H9 (cell line): Measurements from ENCODE around the gene FHOD3. TPM values are rescaled to one million over a fixed set of nuclear protein-coding genes. Genes with fewer than 3 reads are reported as not detected.

ENCODE experiments used
- DNase-seq: peaks from one replicate; pipeline ENCODE4 v3.0.0-alpha.2; 2017
- H2AFZ ChIP-seq: one replicate; pipeline ENCODE4 v1.6.1; 2013; ENCODE audit warnings: mild to moderate bottlenecking, low read length, control low read depth, moderate library complexity
- H2AK5ac ChIP-seq: 2 replicates; pipeline ENCODE4 v1.6.1; 2013; ENCODE audit warnings: low read length, control low read depth, mixed read lengths; ENCODE audit not compliant: insufficient read length
- H2BK120ac ChIP-seq: one replicate; pipeline ENCODE4 v1.6.1; 2013; ENCODE audit warnings: low read depth, mild to moderate bottlenecking, low read length, control low read depth, inconsistent platforms; ENCODE audit not compliant: poor library complexity, severe bottlenecking
- H2BK12ac ChIP-seq: 2 replicates; pipeline ENCODE4 v1.6.1; 2013; ENCODE audit warnings: low read length, control low read depth, mixed read lengths, low read depth; ENCODE audit not compliant: insufficient read length
- H2BK15ac ChIP-seq: 2 replicates; pipeline ENCODE4 v1.6.1; 2013; ENCODE audit warnings: low read depth, low read length, control low read depth
- H2BK20ac ChIP-seq: one replicate; pipeline ENCODE4 v1.6.1; 2013; ENCODE audit warnings: low read depth, mild to moderate bottlenecking, low read length, control low read depth, inconsistent platforms; ENCODE audit not compliant: poor library complexity, severe bottlenecking
- H2BK5ac ChIP-seq: 2 replicates; pipeline ENCODE4 v1.6.1; 2013; ENCODE audit warnings: low read length, control low read depth, mixed read lengths; ENCODE audit not compliant: insufficient read length
- H3K14ac ChIP-seq: 2 replicates; pipeline ENCODE4 v1.6.1; 2013; ENCODE audit warnings: low read length, control low read depth; ENCODE audit not compliant: insufficient read depth
- H3K18ac ChIP-seq: 2 replicates; pipeline ENCODE4 v1.6.1; 2013; ENCODE audit warnings: low read depth, mild to moderate bottlenecking, mixed read lengths, low read length, control low read depth; ENCODE audit not compliant: insufficient read length
- H3K23ac ChIP-seq: 2 replicates; pipeline ENCODE4 v1.6.1; 2013; ENCODE audit warnings: low read length, control low read depth, mixed read lengths, low read depth; ENCODE audit not compliant: insufficient read length
- H3K23me2 ChIP-seq: 2 replicates; pipeline ENCODE4 v1.6.1; 2013; ENCODE audit warnings: low read depth, mild to moderate bottlenecking, mixed read lengths, low read length, control low read depth; ENCODE audit not compliant: insufficient read length, poor library complexity, severe bottlenecking
- H3K27ac ChIP-seq: 2 replicates; pipeline ENCODE4 v1.5.1; 2013; ENCODE audit warnings: low read length, control low read depth, mixed read lengths, low read depth; ENCODE audit not compliant: insufficient read length
- H3K27me3 ChIP-seq: 2 replicates; pipeline ENCODE4 v1.6.1; 2013; ENCODE audit warnings: low read length, control low read depth, inconsistent platforms; ENCODE audit not compliant: insufficient read depth
- H3K4ac ChIP-seq: 2 replicates; pipeline ENCODE4 v1.6.1; 2013; ENCODE audit warnings: low read depth, mild to moderate bottlenecking, control low read depth, inconsistent platforms, low read length, moderate library complexity
- H3K4me1 ChIP-seq: 2 replicates; pipeline ENCODE4 v1.6.1; 2013; ENCODE audit warnings: low read length, control low read depth, inconsistent platforms; ENCODE audit not compliant: insufficient read depth
- H3K4me2 ChIP-seq: 2 replicates; pipeline ENCODE4 v1.6.1; 2013; ENCODE audit warnings: low read length, control low read depth, mixed read lengths; ENCODE audit not compliant: insufficient read length, insufficient read depth
- H3K56ac ChIP-seq: 2 replicates; pipeline ENCODE4 v1.6.1; 2013; ENCODE audit warnings: low read depth, mild to moderate bottlenecking, mixed read lengths, low read length, control low read depth; ENCODE audit not compliant: insufficient read length
- H3K79me1 ChIP-seq: 2 replicates; pipeline ENCODE4 v1.6.1; 2013; ENCODE audit warnings: low read depth, mild to moderate bottlenecking, moderate library complexity, low read length, control low read depth, inconsistent platforms; ENCODE audit not compliant: insufficient read depth, poor library complexity, severe bottlenecking
- H3K79me2 ChIP-seq: 2 replicates; pipeline ENCODE4 v1.6.1; 2013; ENCODE audit warnings: low read length, control low read depth, inconsistent platforms; ENCODE audit not compliant: insufficient read depth
- H3K9ac ChIP-seq: 2 replicates; pipeline ENCODE4 v1.6.1; 2013; ENCODE audit warnings: low read length, control low read depth, mixed read lengths; ENCODE audit not compliant: insufficient read length; ENCODE audit errors: extremely low read depth
- H3K9me3 ChIP-seq: one replicate; pipeline ENCODE4 v1.6.1; 2013; ENCODE audit warnings: low read depth, low read length, inconsistent platforms; ENCODE audit not compliant: control insufficient read depth
- H3T11ph ChIP-seq: one replicate; pipeline ENCODE4 v1.6.1; 2013; ENCODE audit warnings: mild to moderate bottlenecking, low read length, control low read depth, inconsistent platforms
- H4K20me1 ChIP-seq: one replicate; pipeline ENCODE4 v1.6.1; 2013; ENCODE audit not compliant: control insufficient read depth, insufficient read length, insufficient read depth
- H4K5ac ChIP-seq: 2 replicates; pipeline ENCODE4 v1.6.1; 2013; ENCODE audit warnings: low read depth, mild to moderate bottlenecking, mixed read lengths, low read length, control low read depth; ENCODE audit not compliant: insufficient read length
- H4K8ac ChIP-seq: replicated peaks from 2 replicates; pipeline ENCODE4 v1.6.1; 2013; ENCODE audit warnings: low read length, control low read depth, mixed read lengths, low read depth; ENCODE audit not compliant: insufficient read length
- H4K91ac ChIP-seq: 2 replicates; pipeline ENCODE4 v1.6.1; 2013; ENCODE audit warnings: low read depth, mild to moderate bottlenecking, moderate library complexity, mixed read lengths, low read length, control low read depth; ENCODE audit not compliant: insufficient read length
- H3K27ac Mint-ChIP-seq, 3 experiments: 2 replicates in 2 of 3; 3 replicates in 1 of 3; pipeline ENCODE4 v1.8.0; 2020 to 2021; ENCODE audit warnings: mixed read lengths in 3 of 3, mild to moderate bottlenecking in 1 of 3, moderate library complexity in 1 of 3
- H3K27me3 Mint-ChIP-seq: 2 replicates; pipeline ENCODE4 v1.8.0; 2021; ENCODE audit warnings: low read depth, mild to moderate bottlenecking, moderate library complexity, mixed read lengths
- H3K36me3 Mint-ChIP-seq, 3 experiments: 2 replicates in 2 of 3; 3 replicates in 1 of 3; pipeline ENCODE4 v1.8.0; 2020 to 2021; ENCODE audit warnings: low read depth in 3 of 3, mixed read lengths in 3 of 3; ENCODE audit not compliant: insufficient read depth in 1 of 3
- H3K4me1 Mint-ChIP-seq, 2 experiments: 2 replicates each; pipeline ENCODE4 v1.8.0; 2020; ENCODE audit warnings: mixed read lengths in 2 of 2
- H3K4me3 Mint-ChIP-seq, 2 experiments: 2 replicates in 1 of 2; 3 replicates in 1 of 2; pipeline ENCODE4 v1.8.0; 2020 to 2021; ENCODE audit warnings: mild to moderate bottlenecking in 2 of 2, mixed read lengths in 2 of 2, moderate library complexity in 1 of 2
- H3K9me3 Mint-ChIP-seq, 2 experiments: 2 replicates in 1 of 2; 3 replicates in 1 of 2; pipeline ENCODE4 v1.8.0; 2020; ENCODE audit warnings: mild to moderate bottlenecking in 2 of 2, mixed read lengths in 2 of 2, moderate library complexity in 1 of 2
- whole genome bisulfite sequencing: extraction: QIAGEN DNeasy Blood & Tissue Kit; methylation state at CpG from one replicate; pipeline ENCODE4 v1.1.7; 2013; ENCODE audit warnings: missing lambda C conversion rate, low lambda C conversion rate, mixed read lengths; ENCODE audit not compliant: insufficient read length; ENCODE audit errors: extremely low coverage; 5-methylcytosine and 5-hydroxymethylcytosine counted together
- total RNA-seq: library from RNA; stranded (reverse); gene quantifications from 2 replicates; pipeline ENCODE4 v1.2.1, GENCODE V29; 2021
- TF ChIP-seq, protein P1 (sequence below): fragments of 200-600 bp; sonication (generic); conservative IDR thresholded peaks from 3 replicates; pipeline ENCODE4 v1.8.0; 2021; ENCODE audit warnings: antibody characterized with exemption, mild to moderate bottlenecking

Gene FHOD3
- total RNA-seq, 1 experiment from 2014 or later = 8.0 TPM

- WGBS = no CpG with 5 or more reads among the region's 16 CpGs
- Mint-ChIP-seq H3K9me3 (0 out of 5 replicates have a peak, but pooled peaks cover 0 to 6% of the 10 kb centered on the region in 2 experiments), H3K27ac (no peak overlapping the region), H3K4me3 (no peak overlapping the region), H3K27me3 (no peaks in the 10 kb centered on the region; the same call in 1 of the 2 replicates), H3K4me1 (peaks cover 24 to 30% of the 10 kb centered on the region in 2 experiments), H3K36me3 (peaks cover 0 to 1% (median under 1%) of the 10 kb centered on the region in 3 experiments; a peak in 2 of 7 replicates)
- Histone ChIP-seq H3K27ac (no peak overlapping the region), H2BK120ac (no peak overlapping the region), H3K56ac (no peak overlapping the region), H2BK5ac (no peak overlapping the region), H3K27me3 (no peaks in the 10 kb centered on the region), H4K91ac (no peak overlapping the region), H2BK15ac (no peak overlapping the region), H3K9ac (no peak overlapping the region), H2BK12ac (no peak overlapping the region), H3K79me1 (no peaks in the 10 kb centered on the region), H3K4me2 (no peak overlapping the region), H4K8ac (no peak overlapping the region), H3K4ac (no peak overlapping the region), H3K14ac (no peak overlapping the region), H4K5ac (no peak overlapping the region), H2AFZ (no peak overlapping the region), H2BK20ac (no peak overlapping the region), H3K4me1 (no peaks in the 10 kb centered on the region; the same call in 1 of the 2 replicates), H3K23ac (no peak overlapping the region), H3K79me2 (no peaks in the 10 kb centered on the region), H3T11ph (no peak overlapping the region), H3K18ac (no peak overlapping the region), H4K20me1 (no peaks in the 10 kb centered on the region), H2AK5ac (no peak overlapping the region), H3K9me3 (no peaks in the 10 kb centered on the region), H3K23me2 (no peaks in the 10 kb centered on the region)
- TF ChIP-seq, protein P1, sequence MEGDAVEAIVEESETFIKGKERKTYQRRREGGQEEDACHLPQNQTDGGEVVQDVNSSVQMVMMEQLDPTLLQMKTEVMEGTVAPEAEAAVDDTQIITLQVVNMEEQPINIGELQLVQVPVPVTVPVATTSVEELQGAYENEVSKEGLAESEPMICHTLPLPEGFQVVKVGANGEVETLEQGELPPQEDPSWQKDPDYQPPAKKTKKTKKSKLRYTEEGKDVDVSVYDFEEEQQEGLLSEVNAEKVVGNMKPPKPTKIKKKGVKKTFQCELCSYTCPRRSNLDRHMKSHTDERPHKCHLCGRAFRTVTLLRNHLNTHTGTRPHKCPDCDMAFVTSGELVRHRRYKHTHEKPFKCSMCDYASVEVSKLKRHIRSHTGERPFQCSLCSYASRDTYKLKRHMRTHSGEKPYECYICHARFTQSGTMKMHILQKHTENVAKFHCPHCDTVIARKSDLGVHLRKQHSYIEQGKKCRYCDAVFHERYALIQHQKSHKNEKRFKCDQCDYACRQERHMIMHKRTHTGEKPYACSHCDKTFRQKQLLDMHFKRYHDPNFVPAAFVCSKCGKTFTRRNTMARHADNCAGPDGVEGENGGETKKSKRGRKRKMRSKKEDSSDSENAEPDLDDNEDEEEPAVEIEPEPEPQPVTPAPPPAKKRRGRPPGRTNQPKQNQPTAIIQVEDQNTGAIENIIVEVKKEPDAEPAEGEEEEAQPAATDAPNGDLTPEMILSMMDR = peak; percentile 19; the same call in 2 of the 3 replicates
- no peak for DNase-seq
Observed at GRCh38 chr18:36335476-36336279, 38.2 kb downstream of the FHOD3 start.
